ENCODE results near the gene BCL11A.

The BCL11A gene

DNA sequence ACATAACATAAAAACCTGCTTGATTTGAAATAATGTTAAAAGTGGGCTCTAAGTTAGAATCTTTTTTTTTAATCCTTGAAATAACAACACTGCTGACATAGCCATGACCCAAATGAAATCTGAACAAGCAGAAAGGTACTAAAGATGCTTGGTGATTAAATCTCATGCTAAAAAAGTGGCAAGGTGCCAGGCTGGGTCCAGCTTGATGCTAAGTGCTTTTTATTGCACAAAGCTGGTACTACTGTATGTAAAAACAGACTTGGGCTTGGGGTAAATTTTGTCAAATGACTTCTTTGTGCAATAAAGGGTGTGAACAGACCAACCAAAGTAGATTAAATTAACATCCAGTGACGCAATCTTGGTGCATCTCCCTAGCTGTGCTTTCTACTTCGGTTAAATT is 13.4 kb downstream of the BCL11A start:
- DNase-seq (ENCODE audit: low spot score in 2 of 2): no peak
- Mint-ChIP-seq H3K4me3 (no peak overlapping the region), H3K27ac (no peak overlapping the region), H3K4me1 (no peaks in the 10 kb centered on the region), H3K9me3 (no peaks in the 10 kb centered on the region), H3K36me3 (no peaks in the 10 kb centered on the region)
- no peak for ATAC-seq

- Mint-ChIP-seq H3K4me3 (no peak overlapping the region), H3K9me3 (no peaks in the 10 kb centered on the region), H3K27ac (no peak overlapping the region), H3K4me1 (no peaks in the 10 kb centered on the region), H3K36me3 (no peaks in the 10 kb centered on the region)
- ATAC-seq (no peak), DNase-seq (ENCODE audit: low spot score in 2 of 2) (no peak)
Measured at GRCh38 chr2:60539140-60539539, 14.3 kb downstream of the BCL11A start.

- Mint-ChIP-seq H3K27ac (no peak overlapping the region), H3K4me1 (no peaks in the 10 kb centered on the region), H3K4me3 (no peak overlapping the region), H3K36me3 (no peaks in the 10 kb centered on the region), H3K9me3 (no peaks in the 10 kb centered on the region)
- DNase-seq (ENCODE audit: low spot score in 2 of 2) (no peak), ATAC-seq (no peak)
Measured at GRCh38 chr2:60538101-60538500, 15.4 kb downstream of the BCL11A start.

- DNase-seq (ENCODE audit: low spot score in 2 of 2) (no peak), ATAC-seq (no peak)
- H3K36me3 Mint-ChIP-seq: no peaks in the 10 kb centered on the region
- H3K9me3 Mint-ChIP-seq: no peaks in the 10 kb centered on the region
- H3K4me3 Mint-ChIP-seq: no peak overlapping the region
- H3K4me1 Mint-ChIP-seq: no peaks in the 10 kb centered on the region
- H3K27ac Mint-ChIP-seq: no peak overlapping the region
Measured at GRCh38 chr2:60536746-60537145, 16.7 kb downstream of the BCL11A start.

DNA sequence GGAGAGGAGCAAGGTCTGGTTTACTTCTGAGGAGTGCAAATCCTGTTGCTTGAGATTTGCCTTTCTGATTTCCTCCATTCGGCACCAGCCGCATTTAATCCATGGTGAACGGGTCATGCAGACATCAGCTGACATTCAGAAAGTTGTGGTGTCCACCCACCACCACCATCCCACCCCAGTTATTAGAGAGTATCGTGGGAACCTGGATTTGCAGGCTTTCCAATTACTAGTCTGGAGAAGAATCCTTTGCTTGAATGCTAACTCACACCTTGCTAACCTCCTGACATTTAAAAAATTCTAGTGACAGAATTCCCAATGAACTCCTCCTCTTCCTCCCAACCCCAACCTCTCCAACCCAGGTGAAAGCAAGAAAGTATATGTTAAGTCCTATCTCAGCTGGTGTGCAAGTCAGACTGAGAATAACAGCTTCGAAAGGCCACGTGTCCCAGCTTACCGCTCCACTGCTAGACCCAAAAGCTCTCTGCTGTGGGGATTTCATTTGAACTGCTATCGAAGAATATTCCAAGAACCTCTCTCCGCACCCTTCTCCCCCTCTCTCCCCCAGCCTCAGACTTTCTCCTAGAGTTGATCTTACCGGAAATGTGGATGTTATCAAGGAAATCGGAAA is 17.7 kb downstream of the BCL11A start:
- H3K9me3 Mint-ChIP-seq: no peaks in the 10 kb centered on the region
- DNase-seq (ENCODE audit: low spot score in 2 of 2): no peak
- no peaks in the 10 kb centered on the region for H3K36me3 Mint-ChIP-seq
- no peak overlapping the region for H3K4me3 Mint-ChIP-seq
- H3K4me1 Mint-ChIP-seq: no peaks in the 10 kb centered on the region
- ATAC-seq: no peak
- H3K27ac Mint-ChIP-seq: no peak overlapping the region

DNA sequence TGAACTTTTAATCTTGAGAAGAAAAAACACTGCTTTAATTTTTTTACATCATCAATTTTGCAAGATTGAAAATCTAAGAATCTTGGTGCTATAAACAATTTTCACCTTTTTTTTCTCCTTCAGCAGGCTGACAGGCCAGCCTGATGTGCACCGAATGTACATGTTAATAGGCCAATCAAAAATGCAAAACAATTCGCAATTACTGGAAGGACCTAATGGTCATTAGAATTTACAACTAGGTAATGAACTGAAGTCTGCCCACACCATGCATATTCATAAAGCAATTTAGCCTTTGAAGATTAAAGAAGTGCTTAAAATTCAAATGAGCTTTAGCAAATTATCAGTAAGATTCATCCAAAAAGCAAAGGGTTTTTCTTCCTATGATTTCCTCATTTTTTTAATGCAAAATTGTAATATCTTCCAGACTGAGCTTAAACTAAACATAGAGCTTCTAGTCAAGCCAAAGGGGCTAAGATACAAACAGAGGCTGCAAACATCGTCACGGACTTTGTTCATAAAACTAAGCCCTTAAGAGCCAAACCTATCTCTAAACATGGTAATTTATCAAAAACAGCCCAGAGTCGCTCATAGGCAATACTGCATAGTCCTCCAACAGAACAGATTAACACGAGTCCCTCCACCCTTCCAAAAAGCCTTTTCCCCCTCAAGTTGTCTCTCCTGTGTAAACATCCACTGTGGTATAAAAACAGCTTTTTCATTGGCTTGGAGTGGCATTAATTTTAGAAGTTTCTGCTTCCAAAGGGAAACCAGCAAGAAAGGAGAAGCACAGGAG is 18.4 kb downstream of the BCL11A start:
- Mint-ChIP-seq H3K9me3 (no peaks in the 10 kb centered on the region), H3K36me3 (no peaks in the 10 kb centered on the region), H3K27ac (no peak overlapping the region), H3K4me1 (no peaks in the 10 kb centered on the region), H3K4me3 (no peak overlapping the region)
- DNase-seq (ENCODE audit: low spot score in 2 of 2) (no peak), ATAC-seq (no peak)

GRCh38 chr2:60534052-60534685 is 19.3 kb downstream of the BCL11A start:
- DNase-seq (ENCODE audit: low spot score in 2 of 2): no peak
- no peak for ATAC-seq
- Mint-ChIP-seq H3K4me3 (no peak overlapping the region), H3K9me3 (no peaks in the 10 kb centered on the region), H3K27ac (no peak overlapping the region), H3K4me1 (no peaks in the 10 kb centered on the region), H3K36me3 (no peaks in the 10 kb centered on the region)

DNA sequence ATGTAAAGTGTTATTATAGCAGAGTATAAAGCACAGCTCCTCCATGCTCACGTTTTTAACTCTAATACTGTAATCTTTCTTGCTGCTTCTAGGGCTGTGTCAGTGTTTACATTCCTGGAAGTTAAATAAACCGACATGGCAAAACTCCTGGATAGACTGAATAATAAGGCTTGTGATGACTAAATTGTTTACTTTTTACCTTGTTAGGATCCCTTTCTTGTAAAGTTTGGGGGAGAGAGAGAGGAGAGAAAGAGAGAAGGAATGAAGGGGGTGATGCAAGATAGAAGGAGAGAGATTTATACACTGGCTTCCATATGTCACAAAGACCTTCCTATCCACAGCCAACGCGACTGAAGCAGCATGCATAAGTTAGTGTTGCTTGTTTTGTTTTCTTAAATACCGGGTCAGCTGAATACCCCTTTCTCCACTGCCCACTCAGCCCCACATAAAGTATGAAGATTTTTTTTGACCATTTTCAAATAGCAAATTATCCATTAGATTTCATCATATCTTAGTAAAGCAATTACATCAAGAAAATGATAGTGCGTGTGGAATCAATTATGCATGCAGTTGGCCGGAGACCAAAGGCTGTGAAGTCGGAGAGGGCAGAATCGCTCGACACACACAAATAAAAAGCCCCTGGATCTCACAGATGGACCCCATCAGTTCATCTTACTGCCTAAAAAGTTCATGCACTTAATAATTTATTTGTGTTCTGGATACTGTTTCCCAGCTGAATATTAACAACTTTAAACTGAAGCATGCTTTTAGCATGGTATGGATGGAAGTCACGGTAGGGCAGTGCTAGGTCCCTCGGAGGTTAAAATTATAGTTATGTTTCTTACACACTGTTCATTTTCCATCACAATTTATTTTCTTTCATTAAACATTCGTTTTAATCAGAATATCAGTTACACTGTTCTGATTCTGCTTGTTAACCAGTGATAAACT is 20.1 kb downstream of the BCL11A start:
- no peak overlapping the region for H3K4me3 Mint-ChIP-seq
- H3K9me3 Mint-ChIP-seq: no peaks in the 10 kb centered on the region
- no peaks in the 10 kb centered on the region for H3K36me3 Mint-ChIP-seq
- ATAC-seq (no peak), DNase-seq (ENCODE audit: low spot score in 2 of 2) (no peak)
- no peaks in the 10 kb centered on the region for H3K4me1 Mint-ChIP-seq
- no peak overlapping the region for H3K27ac Mint-ChIP-seq

GRCh38 chr2:60532421-60532820 is 21.0 kb downstream of the BCL11A start:
- no peak for DNase-seq (ENCODE audit: low spot score in 2 of 2)
- no peaks in the 10 kb centered on the region for H3K9me3 Mint-ChIP-seq
- H3K4me3 Mint-ChIP-seq: no peak overlapping the region
- no peak overlapping the region for H3K27ac Mint-ChIP-seq
- H3K4me1 Mint-ChIP-seq: no peaks in the 10 kb centered on the region
- no peaks in the 10 kb centered on the region for H3K36me3 Mint-ChIP-seq
- no peak for ATAC-seq

GRCh38 chr2:60531701-60532133 is 21.7 kb downstream of the BCL11A start:
- Mint-ChIP-seq H3K4me1 (no peaks in the 10 kb centered on the region), H3K4me3 (no peak overlapping the region), H3K9me3 (no peaks in the 10 kb centered on the region), H3K27ac (no peak overlapping the region), H3K36me3 (no peaks in the 10 kb centered on the region)
- no peak for ATAC-seq
- no peak for DNase-seq (ENCODE audit: low spot score in 2 of 2)

- H3K27ac Mint-ChIP-seq: no peak overlapping the region
- no peak overlapping the region for H3K4me3 Mint-ChIP-seq
- DNase-seq (ENCODE audit: low spot score in 2 of 2): peak in 1 of 2 donors; percentile 41
- ATAC-seq: no peak
- no peaks in the 10 kb centered on the region for H3K9me3 Mint-ChIP-seq
- H3K4me1 Mint-ChIP-seq: no peaks in the 10 kb centered on the region
- H3K36me3 Mint-ChIP-seq: no peaks in the 10 kb centered on the region
Measured at GRCh38 chr2:60530660-60531281, 22.7 kb downstream of the BCL11A start.

GRCh38 chr2:60529785-60530627 is 23.4 kb downstream of the BCL11A start:
- Mint-ChIP-seq H3K4me3 (no peak overlapping the region), H3K4me1 (no peaks in the 10 kb centered on the region), H3K27ac (no peak overlapping the region), H3K9me3 (no peaks in the 10 kb centered on the region), H3K36me3 (no peaks in the 10 kb centered on the region)
- ATAC-seq (no peak), DNase-seq (ENCODE audit: low spot score in 2 of 2) (no peak)

DNA sequence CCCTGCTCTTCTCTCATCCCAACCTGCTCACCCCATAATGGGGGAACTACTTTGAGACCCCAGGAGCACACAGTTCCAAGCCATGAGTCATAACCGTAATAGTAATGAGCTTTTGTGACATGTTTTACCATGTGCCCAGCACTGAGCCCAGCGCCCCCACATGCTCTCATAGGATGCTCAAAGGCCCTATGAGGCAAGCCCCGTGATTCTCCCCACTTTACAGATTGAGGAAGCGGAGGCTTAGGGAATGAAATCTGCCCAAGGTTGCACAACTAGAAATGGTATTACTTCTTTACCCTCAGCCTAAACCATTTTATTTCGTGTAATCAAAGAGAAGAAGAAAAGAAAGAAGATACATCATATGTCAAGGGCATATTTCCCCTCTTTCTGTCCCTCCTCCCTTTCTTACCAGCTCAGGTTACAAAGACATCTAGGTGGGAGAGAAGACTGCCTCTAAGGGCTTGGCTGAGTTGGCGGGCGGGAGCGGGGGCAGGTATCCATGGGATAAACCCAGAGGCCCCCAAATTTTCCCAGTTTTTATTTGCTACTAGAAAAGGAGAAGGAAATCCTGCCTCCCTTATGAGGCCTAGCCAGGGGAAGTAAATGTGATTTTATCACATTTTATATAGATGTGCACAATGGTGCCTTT is 24.2 kb downstream of the BCL11A start:
- ATAC-seq (no peak), DNase-seq (ENCODE audit: low spot score in 2 of 2) (no peak)
- H3K27ac Mint-ChIP-seq: no peak overlapping the region
- H3K4me3 Mint-ChIP-seq: no peak overlapping the region
- H3K9me3 Mint-ChIP-seq: no peaks in the 10 kb centered on the region
- no peaks in the 10 kb centered on the region for H3K4me1 Mint-ChIP-seq
- no peaks in the 10 kb centered on the region for H3K36me3 Mint-ChIP-seq
